Breast epithelium (tissue), 3 donors: ENCODE results near the gene TIGIT.

ENCODE experiments used
- POLR2A ChIP-seq: fragments of 450-650 bp; IDR thresholded peaks from one replicate; pipeline ENCODE4 v1.6.1; 2016; ENCODE audit warnings: antibody characterized with exemption, mild to moderate bottlenecking, moderate library complexity
- TF ChIP-seq, protein P1 (sequence below), 3 donors: fragments of 450-650 bp; IDR thresholded peaks; one replicate each; pipeline ENCODE4 v1.5.1; 2016 to 2017; ENCODE audit warnings: antibody characterized with exemption in 3 of 3, mild to moderate bottlenecking in 3 of 3, moderate library complexity in 3 of 3

DNA sequence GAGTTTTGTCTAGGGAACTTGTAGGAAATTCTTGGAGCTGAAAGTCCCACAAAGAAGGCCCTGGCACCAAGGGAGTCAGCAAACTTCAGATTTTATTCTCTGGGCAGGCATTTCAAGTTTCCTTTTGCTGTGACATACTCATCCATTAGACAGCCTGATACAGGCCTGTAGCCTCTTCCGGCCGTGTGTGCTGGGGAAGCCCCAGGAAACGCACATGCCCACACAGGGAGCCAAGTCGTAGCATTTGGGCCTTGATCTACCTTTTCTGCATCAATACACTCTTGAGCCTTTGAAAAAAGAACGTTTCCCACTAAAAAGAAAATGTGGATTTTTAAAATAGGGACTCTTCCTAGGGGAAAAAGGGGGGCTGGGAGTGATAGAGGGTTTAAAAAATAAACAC lies 15.0 kb downstream of the TIGIT start:
- TF ChIP-seq, protein P1, sequence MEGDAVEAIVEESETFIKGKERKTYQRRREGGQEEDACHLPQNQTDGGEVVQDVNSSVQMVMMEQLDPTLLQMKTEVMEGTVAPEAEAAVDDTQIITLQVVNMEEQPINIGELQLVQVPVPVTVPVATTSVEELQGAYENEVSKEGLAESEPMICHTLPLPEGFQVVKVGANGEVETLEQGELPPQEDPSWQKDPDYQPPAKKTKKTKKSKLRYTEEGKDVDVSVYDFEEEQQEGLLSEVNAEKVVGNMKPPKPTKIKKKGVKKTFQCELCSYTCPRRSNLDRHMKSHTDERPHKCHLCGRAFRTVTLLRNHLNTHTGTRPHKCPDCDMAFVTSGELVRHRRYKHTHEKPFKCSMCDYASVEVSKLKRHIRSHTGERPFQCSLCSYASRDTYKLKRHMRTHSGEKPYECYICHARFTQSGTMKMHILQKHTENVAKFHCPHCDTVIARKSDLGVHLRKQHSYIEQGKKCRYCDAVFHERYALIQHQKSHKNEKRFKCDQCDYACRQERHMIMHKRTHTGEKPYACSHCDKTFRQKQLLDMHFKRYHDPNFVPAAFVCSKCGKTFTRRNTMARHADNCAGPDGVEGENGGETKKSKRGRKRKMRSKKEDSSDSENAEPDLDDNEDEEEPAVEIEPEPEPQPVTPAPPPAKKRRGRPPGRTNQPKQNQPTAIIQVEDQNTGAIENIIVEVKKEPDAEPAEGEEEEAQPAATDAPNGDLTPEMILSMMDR (IDR thresholded peaks at IDR 0.05) = no peak
- TF ChIP-seq POLR2A = no peak
